Gastrocnemius medialis (tissue), 4 donors: Measurements from ENCODE around the gene ARL16. TPM values are rescaled to one million over a fixed set of nuclear protein-coding genes. Genes with fewer than 3 reads are reported as not detected.

Experiments
- ATAC-seq, 2 donors: fragments of 150-250 bp; one replicate each; pipeline ENCODE4 v1.9.1; 2016
- DNase-seq, 2 donors: peaks; one replicate each; pipeline ENCODE4 v3.0.0-alpha.2; 2019
- H3K27ac ChIP-seq, 4 donors: fragments of 200-600 bp; sonication (generic); 1 replicate in 1 of 4; 2 replicates in 3 of 4; pipeline ENCODE4 v1.5.1; 2016 to 2018; ENCODE audit warnings: mild to moderate bottlenecking in 2 of 4, moderate library complexity in 1 of 4
- H3K27me3 ChIP-seq, 3 donors: fragments of 200-600 bp; sonication (generic) in 2 of 3; 1 replicate in 1 of 3; 2 replicates in 2 of 3; pipeline versions ENCODE4 v1.5.1 to v1.6.0; 2016 to 2019; ENCODE audit warnings: mild to moderate bottlenecking in 1 of 3, moderate library complexity in 1 of 3
- H3K36me3 ChIP-seq, 2 donors: fragments of 200-600 bp; sonication (generic) in 1 of 2; one replicate each; pipeline ENCODE4 v1.5.1; 2017 to 2018
- H3K4me1 ChIP-seq, 2 donors: fragments of 200-600 bp; sonication (generic) in 1 of 2; one replicate each; pipeline ENCODE4 v1.5.1; 2016 to 2017; ENCODE audit warnings: mild to moderate bottlenecking in 2 of 2
- H3K4me3 ChIP-seq, 4 donors: fragments of 200-600 bp; sonication (generic) in 3 of 4; 1 replicate in 1 of 4; 2 replicates in 3 of 4; pipeline ENCODE4 v1.5.1; 2016 to 2019; ENCODE audit warnings: mild to moderate bottlenecking in 2 of 4
- H3K9me3 ChIP-seq, 3 donors: fragments of 200-600 bp; sonication (generic) in 2 of 3; 1 replicate in 1 of 3; 2 replicates in 2 of 3; pipeline ENCODE4 v1.5.1; 2016 to 2019
- CTCF ChIP-seq, 5 experiments: fragments of 450-650 bp in 3 of 5; fragments of 200-600 bp in 2 of 5; sonication (generic) in 2 of 5; IDR thresholded peaks in 4 of 5; conservative IDR thresholded peaks in 1 of 5; 1 replicate in 4 of 5; 2 replicates in 1 of 5; pipeline ENCODE4 v1.5.1; 2016 to 2019; ENCODE audit warnings: antibody characterized with exemption in 5 of 5, mild to moderate bottlenecking in 3 of 5, moderate library complexity in 3 of 5
- POLR2A ChIP-seq, 2 donors: fragments of 450-650 bp; IDR thresholded peaks; one replicate each; pipeline ENCODE4 v1.6.1; 2017; ENCODE audit warnings: antibody characterized with exemption in 2 of 2, mild to moderate bottlenecking in 2 of 2, moderate library complexity in 2 of 2
- in situ Hi-C, 4 donors: fragments of 200-750 bp; cut with MboI; loops; one replicate each; pipeline versions ENCODE4 v1.15.0 to v1.8.0; 2017; ENCODE audit warnings: low sequenced_read_pairs in 4 of 4
- intact Hi-C: fragments of 100-400 bp; cut with DNase I; formaldehyde crosslinking; loops from one replicate; pipeline ENCODE4 v1.15.1; 2023; ENCODE audit warnings: low total_unique reads
- total RNA-seq, 4 donors: library from RNA; depleted of rRNA; stranded (reverse); fragments of >200 nt; gene quantifications; one replicate each; pipeline versions ENCODE4 v1.1.0 to v1.2.3, GENCODE V29; 2016

ARL16 gene
- total RNA-seq, 4 donors from 2014 or later: 12.9 to 23.6 (median 20.0) TPM

DNA sequence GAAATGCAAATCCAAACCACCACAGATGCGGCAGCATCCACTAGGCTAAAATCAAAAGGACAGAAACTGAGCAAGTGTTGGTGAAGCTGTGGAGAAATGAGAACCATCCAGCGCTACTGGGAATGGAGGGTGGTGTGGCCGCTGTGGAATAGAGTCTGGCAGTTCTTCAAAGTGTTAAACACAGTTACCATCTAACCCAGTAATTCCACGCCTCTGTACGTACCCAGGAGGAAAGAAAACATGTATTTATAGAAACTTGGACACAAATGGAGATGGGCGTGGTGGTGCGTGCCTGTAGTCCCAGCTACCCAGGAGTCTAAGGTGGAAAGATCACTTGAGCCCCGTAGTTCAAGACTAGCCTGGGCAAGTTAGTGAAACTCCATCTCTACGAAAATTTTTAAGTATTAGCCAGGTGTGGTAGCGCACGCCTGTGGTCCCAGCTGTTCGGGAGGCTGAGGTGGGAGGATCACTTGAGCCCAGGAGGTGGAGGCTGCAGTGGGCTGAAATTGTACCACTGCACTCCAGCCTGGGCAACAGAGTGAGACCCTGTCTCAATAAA lies 40.1 kb upstream of the ARL16 start:
- intact Hi-C loops (no loop called here), in situ Hi-C loops (no loop called here)
- Histone ChIP-seq H3K9me3 (no peaks in the 10 kb centered on the region), H3K27ac (no peak overlapping the region), H3K4me1 (peaks cover 5 to 18% of the 10 kb centered on the region in 2 donors), H3K27me3 (peaks cover 0 to 4% (median 4%) of the 10 kb centered on the region in 3 donors), H3K36me3 (no peaks in the 10 kb centered on the region), H3K4me3 (no peak overlapping the region)
- TF ChIP-seq CTCF (IDR thresholded peaks at IDR 0.05 in 4 of 5, conservative IDR thresholded peaks at IDR 0.05 in 1 of 5) (no peak), POLR2A (IDR thresholded peaks at IDR 0.05) (no peak)
- no peak for DNase-seq
- ATAC-seq: peak; percentile 18 to 24

GRCh38 chr17:81722184-81723120 lies 38.9 kb upstream of the ARL16 start:
- intact Hi-C loops: no loop called here
- Histone ChIP-seq H3K9me3 (no peaks in the 10 kb centered on the region), H3K36me3 (no peaks in the 10 kb centered on the region), H3K4me3 (no peak overlapping the region), H3K27ac (no peak overlapping the region), H3K4me1 (peaks cover 5 to 18% of the 10 kb centered on the region in 2 donors), H3K27me3 (no peaks in the 10 kb centered on the region)
- DNase-seq (no peak), ATAC-seq (no peak)
- TF ChIP-seq POLR2A (IDR thresholded peaks at IDR 0.05) (no peak), CTCF (IDR thresholded peaks at IDR 0.05 in 4 of 5, conservative IDR thresholded peaks at IDR 0.05 in 1 of 5) (no peak)
- in situ Hi-C loops: no loop called here

DNA sequence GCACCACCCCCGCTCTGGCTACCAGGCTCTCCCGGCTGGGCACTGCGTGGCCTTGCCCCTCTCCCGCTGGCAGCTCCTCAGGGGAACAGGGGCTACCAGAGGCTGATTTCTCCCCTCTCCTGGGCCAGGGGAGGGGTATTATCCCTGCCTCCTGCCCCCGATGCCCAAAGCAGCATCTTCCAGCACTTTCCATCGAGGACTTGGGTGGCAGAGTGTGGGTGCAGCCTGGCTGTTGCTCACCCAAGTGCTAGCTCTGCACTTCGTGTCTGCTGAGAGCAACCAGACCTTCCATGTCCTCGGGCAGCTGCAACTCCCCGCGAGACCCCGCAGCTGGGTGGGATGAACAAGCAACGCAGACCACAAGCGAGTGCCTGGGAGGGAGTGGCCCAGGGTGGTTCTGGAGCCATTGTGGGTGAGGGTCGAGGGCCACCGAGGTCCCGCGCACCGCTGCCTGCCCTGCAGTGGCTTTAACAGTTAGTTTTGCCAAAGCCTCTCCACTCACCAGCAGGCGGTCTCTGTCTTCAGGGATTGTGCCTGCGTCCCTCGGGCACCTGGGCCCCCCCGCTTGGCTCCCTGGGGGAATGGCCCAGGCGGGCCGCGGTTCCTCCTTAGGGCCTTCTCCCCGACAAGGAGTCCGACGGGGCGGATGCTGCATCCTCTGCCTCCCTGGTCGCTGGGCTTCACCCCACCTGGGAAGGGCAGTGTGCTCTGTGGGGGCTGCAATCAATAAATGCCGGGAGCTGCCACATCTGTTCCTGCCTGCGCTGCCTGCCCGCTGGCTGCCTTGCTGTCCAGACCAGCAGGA lies 36.9 kb upstream of the ARL16 start:
- in situ Hi-C loops: no loop called here
- Histone ChIP-seq H3K27me3 (no peaks in the 10 kb centered on the region), H3K4me3 (no peak overlapping the region), H3K9me3 (no peaks in the 10 kb centered on the region), H3K36me3 (no peaks in the 10 kb centered on the region), H3K4me1 (peaks cover 5 to 18% of the 10 kb centered on the region in 2 donors), H3K27ac (no peak overlapping the region)
- TF ChIP-seq POLR2A (IDR thresholded peaks at IDR 0.05): no peak
- no peak for TF ChIP-seq CTCF (IDR thresholded peaks at IDR 0.05 in 4 of 5, conservative IDR thresholded peaks at IDR 0.05 in 1 of 5)
- intact Hi-C loops: no loop called here
- DNase-seq: no peak
- no peak for ATAC-seq

- Histone ChIP-seq H3K27me3 (no peaks in the 10 kb centered on the region), H3K4me1 (peaks cover 5 to 18% of the 10 kb centered on the region in 2 donors), H3K27ac (no peak overlapping the region), H3K9me3 (no peaks in the 10 kb centered on the region), H3K36me3 (no peaks in the 10 kb centered on the region), H3K4me3 (no peak overlapping the region)
- in situ Hi-C loops (no loop called here), intact Hi-C loops (no loop called here)
- no peak for DNase-seq
- no peak for TF ChIP-seq CTCF (IDR thresholded peaks at IDR 0.05 in 4 of 5, conservative IDR thresholded peaks at IDR 0.05 in 1 of 5)
- no peak for ATAC-seq
Measured at GRCh38 chr17:81719410-81720266, 36.0 kb upstream of the ARL16 start.
